IMR-90 (cell line): ENCODE results near the gene FUS. TPM values are rescaled to one million over a fixed set of nuclear protein-coding genes. Genes with fewer than 3 reads are reported as not detected.
"Not testable (repeated sequence)": the region's sequence is repeated elsewhere in the genome, so short reads cannot be mapped to it uniquely, and the experiment has no call there.

Experiments used
- ATAC-seq: fragments of 200-7000 bp; cut with Tn5 transposase; 2 replicates; pipeline ENCODE4 v1.9.1; 2020; ENCODE audit warnings: low read depth, mild to moderate bottlenecking, moderate library complexity
- BruUV-seq: library from RNA; stranded (reverse); fragments of 400-500 nt; replicated peaks from 2 replicates; lab custom pipeline; 2021; lab: Mats Ljungman, UMichigan
- CTCF ChIA-PET: fragments of 300-600 bp; formaldehyde crosslinking; extraction: SDS; loops from one replicate; lab custom pipeline; 2021; ENCODE audit warnings: antibody characterized with exemption; lab: Yijun Ruan, JAX
- POLR2A ChIA-PET: fragments of 300-600 bp; sonication (Branson Sonifier 250); formaldehyde crosslinking; loops from one replicate; lab custom pipeline; 2022; ENCODE audit warnings: antibody characterized with exemption; ENCODE audit not compliant: unreplicated experiment; lab: Charles Lee
- DNase-seq: peaks from one replicate; pipeline ENCODE4 v3.0.0; 2013
- H2AFZ ChIP-seq: replicated peaks from 2 replicates; pipeline ENCODE3; 2013; ENCODE audit warnings: low read length, mild to moderate bottlenecking; ENCODE audit not compliant: poor library complexity
- H2AK5ac ChIP-seq: 2 replicates; pipeline ENCODE4 v1.6.1; 2013; ENCODE audit warnings: low read depth, low read length, inconsistent platforms
- H2AK9ac ChIP-seq: replicated peaks from 2 replicates; pipeline ENCODE3; 2013; ENCODE audit warnings: mild to moderate bottlenecking, low read depth, low read length, moderate library complexity; ENCODE audit not compliant: poor library complexity
- H2BK120ac ChIP-seq: 2 replicates; pipeline ENCODE4 v1.6.1; 2013; ENCODE audit warnings: low read depth, low read length, inconsistent platforms
- H2BK15ac ChIP-seq: 3 replicates; pipeline ENCODE4 v1.6.1; 2013; ENCODE audit warnings: low read depth, low read length, inconsistent platforms
- H2BK20ac ChIP-seq: 2 replicates; pipeline ENCODE4 v1.6.1; 2013; ENCODE audit warnings: low read depth, mild to moderate bottlenecking, inconsistent platforms, low read length, moderate library complexity
- H2BK5ac ChIP-seq: 2 replicates; pipeline ENCODE4 v1.6.1; 2013; ENCODE audit warnings: mild to moderate bottlenecking, low read depth, low read length, inconsistent platforms; ENCODE audit not compliant: poor library complexity, severe bottlenecking
- H3K14ac ChIP-seq: replicated peaks from 2 replicates; pipeline ENCODE4 v1.6.1; 2013; ENCODE audit warnings: low read depth, low read length, inconsistent platforms
- H3K18ac ChIP-seq: 2 replicates; pipeline ENCODE4 v1.6.1; 2013; ENCODE audit warnings: low read depth, low read length, control low read depth
- H3K23ac ChIP-seq: 2 replicates; pipeline ENCODE4 v1.6.1; 2013; ENCODE audit warnings: low read depth, low read length, inconsistent platforms
- H3K27ac ChIP-seq: 2 replicates; pipeline ENCODE4 v1.5.1; 2013; ENCODE audit warnings: mild to moderate bottlenecking, control low read depth, low read length; ENCODE audit not compliant: insufficient read depth
- H3K27me3 ChIP-seq: 2 replicates; pipeline ENCODE4 v1.6.1; 2013; ENCODE audit warnings: low read length; ENCODE audit not compliant: control insufficient read depth, insufficient read depth
- H3K36me3 ChIP-seq: 2 replicates; pipeline ENCODE4 v1.6.1; 2013; ENCODE audit warnings: low read length, mixed read lengths; ENCODE audit not compliant: control insufficient read depth, insufficient read depth
- H3K4ac ChIP-seq: 2 replicates; pipeline ENCODE4 v1.6.1; 2013; ENCODE audit warnings: low read depth, low read length, inconsistent platforms
- H3K4me1 ChIP-seq: 2 replicates; pipeline ENCODE4 v1.6.1; 2013; ENCODE audit warnings: low read length, mixed read lengths; ENCODE audit not compliant: control insufficient read depth, insufficient read depth
- H3K4me2 ChIP-seq: 2 replicates; pipeline ENCODE4 v1.6.1; 2013; ENCODE audit warnings: low read depth, mild to moderate bottlenecking, control low read depth, low read length, moderate library complexity
- H3K4me3 ChIP-seq: 2 replicates; pipeline ENCODE4 v1.5.1; 2013; ENCODE audit warnings: low read depth, mild to moderate bottlenecking, control low read depth, low read length, moderate library complexity; ENCODE audit not compliant: insufficient read depth
- H3K56ac ChIP-seq: 2 replicates; pipeline ENCODE4 v1.6.1; 2013; ENCODE audit warnings: low read length, inconsistent platforms; ENCODE audit not compliant: insufficient read depth; ENCODE audit errors: extremely low read depth
- H3K79me1 ChIP-seq, 2 experiments: 2 replicates each; pipeline ENCODE4 v1.6.1; 2013; ENCODE audit warnings: low read length in 2 of 2, inconsistent platforms in 1 of 2, low read depth in 1 of 2
- H3K9ac ChIP-seq: 2 replicates; pipeline ENCODE4 v1.6.1; 2013; ENCODE audit warnings: low read depth, low read length, control low read depth
- H3K9me1 ChIP-seq: 2 replicates; pipeline ENCODE4 v1.6.1; 2013; ENCODE audit warnings: low read length, inconsistent platforms; ENCODE audit not compliant: insufficient read depth
- H3K9me3 ChIP-seq: 2 replicates; pipeline ENCODE4 v1.6.1; 2013; ENCODE audit warnings: low read length; ENCODE audit not compliant: control insufficient read depth, insufficient read depth
- H4K20me1 ChIP-seq: 2 replicates; pipeline ENCODE4 v1.6.1; 2013; ENCODE audit warnings: low read length, inconsistent platforms; ENCODE audit not compliant: insufficient read depth
- H4K5ac ChIP-seq: 2 replicates; pipeline ENCODE4 v1.6.1; 2013; ENCODE audit warnings: mild to moderate bottlenecking, low read depth, low read length, control low read depth
- H4K8ac ChIP-seq, 2 experiments: 2 replicates each; pipeline ENCODE4 v1.6.1; 2013; ENCODE audit warnings: low read depth in 2 of 2, low read length in 2 of 2, control low read depth in 1 of 2, inconsistent platforms in 1 of 2
- H4K91ac ChIP-seq: 2 replicates; pipeline ENCODE4 v1.6.1; 2013; ENCODE audit warnings: low read depth, low read length, inconsistent platforms; ENCODE audit not compliant: insufficient read depth
- WGBS, 2 experiments: methylation state at CpG; one replicate each; pipeline versions ENCODE4 v1.1.5 to v1.1.7; 2013; ENCODE audit warnings: missing lambda C conversion rate in 2 of 2; ENCODE audit not compliant: insufficient read length in 1 of 2; ENCODE audit errors: extremely low coverage in 2 of 2; 5-methylcytosine and 5-hydroxymethylcytosine counted together
- dilution Hi-C: fragments of 300-500 bp; cut with HindIII; formaldehyde crosslinking; loops from one replicate; pipeline ENCODE4 v1.14.3; 2018; ENCODE audit warnings: low sequenced_read_pairs; ENCODE audit not compliant: unreplicated experiment
- in situ Hi-C: fragments of 300-500 bp; cut with MboI; formaldehyde crosslinking; loops from 3 replicates; pipeline ENCODE4 v1.14.3; 2019; ENCODE audit warnings: low sequenced_read_pairs, inconsistent platforms, mixed read lengths
- intact Hi-C: fragments of 100-400 bp; cut with micrococcal nuclease; formaldehyde crosslinking; loops from 2 replicates; pipeline ENCODE4 v1.10.0; 2022
- polyA plus RNA-seq, 3 experiments: library from polyadenylated mRNA; depleted of rRNA; stranded (reverse); fragments of >200 nt; gene quantifications; 2 replicates each; pipeline ENCODE4 v1.2.3, GENCODE V29; 2012; ENCODE audit warnings: low replicate concordance in 1 of 3
- total RNA-seq: library from RNA; depleted of rRNA; stranded (reverse); fragments of >200 nt; gene quantifications from 2 replicates; pipeline ENCODE4 v1.2.3, GENCODE V29; 2012

Gene FUS
- total and polyA plus RNA-seq, 2 of the 4 experiments (the other 2 are of a cell fraction) = 42.8 to 340 TPM

GRCh38 chr16:31200111-31200510, 20.2 kb downstream of the FUS start:
- CTCF ChIA-PET, H3K4ac ChIP-seq, H2BK15ac ChIP-seq, H2BK120ac ChIP-seq, H3K23ac ChIP-seq, dilution Hi-C loops, H3K4me2 ChIP-seq, H3K9me1 ChIP-seq, POLR2A ChIA-PET, H2BK20ac ChIP-seq, H3K56ac ChIP-seq, H3K4me1 ChIP-seq, H3K27ac ChIP-seq, in situ Hi-C loops, H4K91ac ChIP-seq, H3K18ac ChIP-seq, H3K4me3 ChIP-seq, DNase-seq, H2AK9ac ChIP-seq, H4K8ac ChIP-seq, H4K5ac ChIP-seq, H3K14ac ChIP-seq, H3K9ac ChIP-seq, H3K27me3 ChIP-seq, BruUV-seq, H2AK5ac ChIP-seq, ATAC-seq, H3K9me3 ChIP-seq, H2BK5ac ChIP-seq, H2AFZ ChIP-seq: not testable (repeated sequence)
- WGBS, 2 experiments = 100% methylated on average over 3 of the region's 8 CpGs; no CpG with 5 or more reads in 1 of the 2 experiments
- intact Hi-C loops = loop anchor here (2.0 kb wide), 2 partner anchors 183 to 243 kb away; partner anchors contain the start of gene ZNF843
- Histone ChIP-seq H3K79me1 (peaks cover 9 to 17% of the 10 kb centered on the region in 2 experiments; a peak in 2 of 4 replicates), H3K36me3 (peaks cover 32% of the 10 kb centered on the region), H4K20me1 (peaks cover 55% of the 10 kb centered on the region)
